Uterus (tissue), 4 donors: Measurements from ENCODE around the gene UBAP1. TPM values are rescaled to one million over a fixed set of nuclear protein-coding genes. Genes with fewer than 3 reads are reported as not detected.
A peak's percentile ranks its signal among the peaks of the same experiment; 100 is the strongest.

ENCODE experiments used
- DNase-seq, 2 donors: peaks; one replicate each; pipeline ENCODE4 v3.0.0-alpha.2; 2019 to 2020
- H3K27ac ChIP-seq, 2 donors: fragments of 200-600 bp; sonication (generic); 1 replicate in 1 of 2; 2 replicates in 1 of 2; pipeline ENCODE4 v1.5.1; 2016 to 2018
- H3K27me3 ChIP-seq, 2 donors: fragments of 200-600 bp; sonication (generic); one replicate each; pipeline ENCODE4 v1.5.1; 2018 to 2019; ENCODE audit warnings: control low read depth in 1 of 2
- H3K36me3 ChIP-seq, 2 donors: fragments of 200-600 bp; sonication (generic); one replicate each; pipeline ENCODE4 v1.5.1; 2019; ENCODE audit warnings: control low read depth in 1 of 2
- H3K4me1 ChIP-seq, 2 donors: fragments of 200-600 bp; sonication (generic); one replicate each; pipeline ENCODE4 v1.5.1; 2018 to 2019; ENCODE audit warnings: control low read depth in 1 of 2
- H3K4me3 ChIP-seq, 2 donors: fragments of 200-600 bp; sonication (generic); 1 replicate in 1 of 2; 2 replicates in 1 of 2; pipeline ENCODE4 v1.5.1; 2018 to 2019; ENCODE audit warnings: mild to moderate bottlenecking in 1 of 2
- H3K9me3 ChIP-seq, 2 donors: fragments of 200-600 bp; sonication (generic); one replicate each; pipeline ENCODE4 v1.5.1; 2019; ENCODE audit warnings: control low read depth in 1 of 2
- POLR2A ChIP-seq, 2 donors: fragments of 450-650 bp; IDR thresholded peaks; one replicate each; pipeline ENCODE4 v1.6.1; 2016; ENCODE audit warnings: antibody characterized with exemption in 2 of 2, mild to moderate bottlenecking in 1 of 2, moderate library complexity in 1 of 2
- intact Hi-C: fragments of 100-400 bp; cut with DNase I; formaldehyde crosslinking; loops from one replicate; pipeline ENCODE4 v1.15.1; 2023; ENCODE audit warnings: low total_unique reads
- total RNA-seq, 4 donors: library from RNA; depleted of rRNA in 3 of 4; stranded (reverse); fragments of >200 nt in 3 of 4; gene quantifications; one replicate each; pipeline versions ENCODE4 v1.1.0 to v1.2.4, GENCODE V29; 2014 to 2023
- TF ChIP-seq, protein P1 (sequence below), 4 experiments: fragments of 200-600 bp in 2 of 4; fragments of 450-650 bp in 2 of 4; sonication (generic) in 2 of 4; IDR thresholded peaks; one replicate each; pipeline ENCODE4 v1.5.1; 2016 to 2019; ENCODE audit warnings: antibody characterized with exemption in 4 of 4, mild to moderate bottlenecking in 2 of 4, moderate library complexity in 1 of 4
- donor health status: DM: yes; HTN: yes; CAD: no.

Gene UBAP1
- total RNA-seq, 4 donors from 2014 or later = 17.1 to 60.4 (median 24.9) TPM

DNA sequence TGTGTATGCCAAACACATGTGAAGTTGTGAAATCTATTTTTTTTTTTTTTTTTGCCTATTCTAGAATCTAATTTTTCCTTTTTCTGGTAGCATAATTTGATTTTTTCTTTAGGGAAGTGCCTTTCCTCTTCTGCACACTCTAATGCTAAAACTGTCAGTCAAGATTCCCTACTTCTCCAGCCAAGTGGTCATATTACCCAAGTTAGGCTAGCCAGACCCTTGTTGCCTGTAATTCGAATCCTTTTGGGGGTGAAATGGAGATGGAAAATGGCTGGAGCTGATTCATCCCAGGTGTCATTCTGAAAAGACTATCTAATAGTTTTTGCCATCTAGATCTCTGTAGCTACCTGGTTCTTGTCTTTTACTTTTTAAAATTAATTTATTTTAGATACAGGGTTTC lies 24.8 kb upstream of the UBAP1 start:
- intact Hi-C loops = no loop called here
- H3K9me3 ChIP-seq = no peaks in the 10 kb centered on the region
- no peaks in the 10 kb centered on the region for H3K4me1 ChIP-seq
- H3K27me3 ChIP-seq = no peaks in the 10 kb centered on the region
- H3K36me3 ChIP-seq = no peaks in the 10 kb centered on the region
- DNase-seq = no peak
- H3K4me3 ChIP-seq = no peak overlapping the region
- TF ChIP-seq, protein P1, sequence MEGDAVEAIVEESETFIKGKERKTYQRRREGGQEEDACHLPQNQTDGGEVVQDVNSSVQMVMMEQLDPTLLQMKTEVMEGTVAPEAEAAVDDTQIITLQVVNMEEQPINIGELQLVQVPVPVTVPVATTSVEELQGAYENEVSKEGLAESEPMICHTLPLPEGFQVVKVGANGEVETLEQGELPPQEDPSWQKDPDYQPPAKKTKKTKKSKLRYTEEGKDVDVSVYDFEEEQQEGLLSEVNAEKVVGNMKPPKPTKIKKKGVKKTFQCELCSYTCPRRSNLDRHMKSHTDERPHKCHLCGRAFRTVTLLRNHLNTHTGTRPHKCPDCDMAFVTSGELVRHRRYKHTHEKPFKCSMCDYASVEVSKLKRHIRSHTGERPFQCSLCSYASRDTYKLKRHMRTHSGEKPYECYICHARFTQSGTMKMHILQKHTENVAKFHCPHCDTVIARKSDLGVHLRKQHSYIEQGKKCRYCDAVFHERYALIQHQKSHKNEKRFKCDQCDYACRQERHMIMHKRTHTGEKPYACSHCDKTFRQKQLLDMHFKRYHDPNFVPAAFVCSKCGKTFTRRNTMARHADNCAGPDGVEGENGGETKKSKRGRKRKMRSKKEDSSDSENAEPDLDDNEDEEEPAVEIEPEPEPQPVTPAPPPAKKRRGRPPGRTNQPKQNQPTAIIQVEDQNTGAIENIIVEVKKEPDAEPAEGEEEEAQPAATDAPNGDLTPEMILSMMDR (IDR thresholded peaks at IDR 0.05) = no peak
- no peak for TF ChIP-seq POLR2A (IDR thresholded peaks at IDR 0.05)
- H3K27ac ChIP-seq = no peak overlapping the region

DNA sequence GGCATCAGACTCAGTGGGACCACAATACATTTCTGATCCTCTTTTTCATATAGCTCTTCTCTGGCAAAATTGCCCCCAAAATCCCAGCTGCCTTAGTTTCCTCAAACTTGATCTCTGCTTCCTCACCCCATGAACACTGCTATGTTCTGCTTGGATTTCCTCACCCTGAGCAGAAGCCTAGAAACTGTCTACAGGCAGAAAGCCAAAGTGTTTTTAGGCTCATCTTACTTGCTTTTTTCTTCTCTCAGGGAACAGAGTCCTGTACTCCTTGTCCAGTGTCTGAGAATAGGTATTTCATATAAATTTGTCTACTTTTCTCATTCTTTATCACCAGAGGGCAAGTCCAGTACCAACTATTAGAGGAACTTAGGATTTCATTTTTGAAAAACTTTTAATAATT lies 21.5 kb upstream of the UBAP1 start:
- no peaks in the 10 kb centered on the region for H3K36me3 ChIP-seq
- intact Hi-C loops = no loop called here
- H3K27me3 ChIP-seq = no peaks in the 10 kb centered on the region
- H3K4me1 ChIP-seq = no peaks in the 10 kb centered on the region
- H3K9me3 ChIP-seq = no peaks in the 10 kb centered on the region
- no peak for DNase-seq
- H3K27ac ChIP-seq = no peak overlapping the region
- no peak for TF ChIP-seq POLR2A (IDR thresholded peaks at IDR 0.05)
- TF ChIP-seq, protein P1 (IDR thresholded peaks at IDR 0.05) = no peak
- no peak overlapping the region for H3K4me3 ChIP-seq

DNA sequence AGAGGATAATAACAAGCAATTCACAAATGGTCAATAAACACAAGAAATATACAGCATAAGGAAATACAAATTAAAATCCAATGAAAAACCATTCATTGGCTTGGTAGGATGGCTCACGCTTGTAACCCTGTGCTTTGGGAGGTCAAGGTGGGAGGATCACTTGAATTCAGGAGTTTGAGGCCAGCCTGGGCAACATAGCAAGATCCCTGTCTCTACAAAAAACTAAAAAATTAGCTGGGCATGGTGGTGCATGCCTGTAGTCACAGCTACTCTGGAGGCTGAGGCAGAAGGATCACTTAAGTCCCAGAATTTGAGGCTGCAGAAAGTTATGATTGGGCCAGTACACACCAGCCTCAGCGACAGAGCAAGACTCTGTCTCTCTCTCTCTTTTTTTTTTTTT lies 20.9 kb upstream of the UBAP1 start:
- DNase-seq = no peak
- H3K27me3 ChIP-seq = no peaks in the 10 kb centered on the region
- H3K4me3 ChIP-seq = no peak overlapping the region
- H3K27ac ChIP-seq = no peak overlapping the region
- intact Hi-C loops = no loop called here
- H3K36me3 ChIP-seq = no peaks in the 10 kb centered on the region
- no peaks in the 10 kb centered on the region for H3K9me3 ChIP-seq
- TF ChIP-seq, protein P1 (IDR thresholded peaks at IDR 0.05) = no peak
- no peaks in the 10 kb centered on the region for H3K4me1 ChIP-seq

DNA sequence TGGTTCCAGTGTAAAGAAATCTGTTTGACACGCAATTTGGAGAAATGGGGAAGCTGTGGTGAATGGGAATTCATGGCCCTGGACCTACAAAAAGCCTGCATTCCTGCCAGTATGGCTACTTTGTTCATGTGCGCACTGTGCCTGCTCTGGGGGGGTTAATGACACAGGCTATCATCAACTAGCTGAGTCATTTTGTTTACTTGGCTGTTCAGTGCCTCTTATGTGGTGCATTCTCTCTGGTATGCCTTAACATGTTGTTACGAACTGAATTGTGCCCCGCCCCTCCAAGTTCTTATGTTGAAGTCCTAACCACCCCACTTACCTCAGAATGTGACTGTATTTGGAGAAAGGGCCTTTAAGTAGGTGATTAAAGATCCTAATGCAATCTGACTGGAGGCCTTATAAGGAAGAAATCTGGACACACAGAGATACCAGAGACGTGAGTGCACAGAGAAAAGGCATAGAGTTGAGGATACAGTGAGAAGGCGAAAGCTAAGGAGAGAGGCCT lies 20.4 kb upstream of the UBAP1 start:
- H3K4me1 ChIP-seq = no peaks in the 10 kb centered on the region
- H3K36me3 ChIP-seq = no peaks in the 10 kb centered on the region

DNA sequence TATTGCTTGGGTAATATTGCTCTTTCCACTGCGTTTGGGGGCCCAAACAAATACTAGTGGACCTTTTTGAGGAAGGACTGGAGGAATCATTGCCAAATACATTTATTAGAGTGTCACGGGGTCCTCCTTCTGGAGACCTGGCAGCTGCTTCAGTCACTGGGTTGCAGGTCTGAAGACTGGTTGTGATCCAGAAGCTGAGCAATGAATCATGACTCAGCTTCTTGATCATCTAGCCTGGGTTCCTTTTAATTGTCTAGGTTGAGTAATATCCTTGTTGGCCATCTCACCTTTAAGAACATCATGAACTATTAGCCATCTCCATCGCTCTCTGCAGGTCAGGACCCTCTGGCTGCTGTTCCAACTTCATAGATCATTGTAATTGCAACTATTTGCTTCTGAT lies 15.4 kb upstream of the UBAP1 start:
- no peak for TF ChIP-seq POLR2A (IDR thresholded peaks at IDR 0.05)
- TF ChIP-seq, protein P1 (IDR thresholded peaks at IDR 0.05) = no peak
- intact Hi-C loops = no loop called here

More for the DNA sequence above, 20.4 kb upstream of the UBAP1 start:
- Histone ChIP-seq H3K27ac (peak overlapping the region in 1 of 2 donors; percentile 37), H3K9me3 (no peaks in the 10 kb centered on the region), H3K27me3 (no peaks in the 10 kb centered on the region), H3K4me3 (no peak overlapping the region)
- DNase-seq = peak in 1 of 2 donors; percentile 39
- TF ChIP-seq, protein P1 (IDR thresholded peaks at IDR 0.05) = no peak
- TF ChIP-seq POLR2A (IDR thresholded peaks at IDR 0.05) = no peak
- intact Hi-C loops = no loop called here

More for the DNA sequence above, 15.4 kb upstream of the UBAP1 start:
- peak; percentile 36 to 46 for DNase-seq
- Histone ChIP-seq H3K36me3 (no peaks in the 10 kb centered on the region), H3K4me3 (no peak overlapping the region), H3K9me3 (no peaks in the 10 kb centered on the region), H3K27ac (no peak overlapping the region), H3K27me3 (no peaks in the 10 kb centered on the region), H3K4me1 (no peaks in the 10 kb centered on the region)
